ENCODE measurements around the gene IGSF23. TPM values are rescaled to one million over a fixed set of nuclear protein-coding genes. Genes with fewer than 3 reads are reported as not detected.

The IGSF23 gene
- total and polyA plus RNA-seq, 2 of the 4 experiments (the other 2 are of a cell fraction): 0.27 TPM; not detected in 1

DNA sequence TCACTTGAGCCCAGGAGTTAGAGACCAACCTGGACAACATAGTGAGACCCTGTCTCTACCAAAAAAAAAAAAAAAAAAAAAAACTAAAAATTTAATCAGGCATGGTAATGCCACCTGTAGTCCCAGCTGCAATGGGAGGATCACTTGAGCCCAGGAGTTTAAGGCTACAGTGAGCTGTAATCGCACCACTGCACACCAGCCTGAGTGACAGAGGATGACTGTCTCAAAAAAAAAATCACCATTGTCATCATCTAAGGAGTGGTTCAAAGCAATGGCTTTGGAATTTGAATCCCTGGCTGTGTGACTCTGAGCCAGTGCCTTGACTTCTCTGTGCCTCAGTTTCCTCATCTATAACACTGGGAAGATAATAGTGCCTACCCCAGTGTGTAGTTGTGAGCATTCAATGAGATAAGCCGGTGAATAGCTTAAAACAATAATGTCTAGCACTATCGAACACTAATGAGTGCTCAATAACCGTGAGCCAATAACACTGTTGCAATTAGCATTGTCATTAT is 11.5 kb downstream of the IGSF23 start:
- in situ Hi-C loops (cut with MboI; ENCODE audit: low sequenced_read_pairs): no loop called here
- Histone ChIP-seq H3K9ac (ENCODE audit: low read depth, low read length) (no peak overlapping the region), H3K79me1 (ENCODE audit: low read depth in 1 of 2, low read length in 2 of 2) (no peaks in the 10 kb centered on the region; a peak in 1 of 4 replicates), H3K14ac (replicated peaks; ENCODE audit: low read depth, low read length) (peak overlapping the region; percentile 83), H3K23ac (ENCODE audit: low read depth, low read length) (no peak overlapping the region), H2AFZ (replicated peaks; ENCODE audit: low read length, poor library complexity) (no peak overlapping the region), H3K4ac (ENCODE audit: low read depth, low read length) (peak overlapping the region; percentile 95), H2BK15ac (ENCODE audit: low read depth, low read length) (peak overlapping the region; percentile 77), H4K5ac (ENCODE audit: low read depth, low read length) (peak overlapping the region; percentile 42; the same call in 1 of the 2 replicates), H3K56ac (ENCODE audit: extremely low read depth, insufficient read depth, low read length) (no peak overlapping the region), H3K4me2 (ENCODE audit: low read depth, low read length) (no peak overlapping the region), H2BK20ac (ENCODE audit: low read depth, low read length) (peak overlapping the region; percentile 99), H3K27me3 (ENCODE audit: control insufficient read depth, insufficient read depth, low read length) (no peaks in the 10 kb centered on the region), H3K4me3 (ENCODE audit: insufficient read depth, low read depth, low read length) (no peak overlapping the region), H3K4me1 (ENCODE audit: control insufficient read depth, insufficient read depth, low read length) (peaks cover 15% of the 10 kb centered on the region), H4K91ac (ENCODE audit: insufficient read depth, low read depth, low read length) (peak overlapping the region; percentile 91), H3K9me3 (ENCODE audit: control insufficient read depth, insufficient read depth, low read length) (peaks cover 2% of the 10 kb centered on the region; the same call in 1 of the 2 replicates), H4K20me1 (ENCODE audit: insufficient read depth, low read length) (no peaks in the 10 kb centered on the region; the same call in 1 of the 2 replicates), H2BK5ac (ENCODE audit: low read depth, low read length, poor library complexity, severe bottlenecking) (peak overlapping the region; percentile 73), H3K36me3 (ENCODE audit: control insufficient read depth, insufficient read depth, low read length) (peaks cover 4% of the 10 kb centered on the region; the same call in 1 of the 2 replicates), H3K27ac (ENCODE audit: insufficient read depth, low read length) (no peak overlapping the region), H3K18ac (ENCODE audit: low read depth, low read length) (peak overlapping the region; percentile 26), H2AK9ac (replicated peaks; ENCODE audit: low read depth, low read length, poor library complexity) (no peak overlapping the region), H4K8ac (ENCODE audit: low read depth in 2 of 2, low read length in 2 of 2) (peak overlapping the region; percentile 24 to 91; a peak in 3 of 4 replicates), H2AK5ac (ENCODE audit: low read depth, low read length) (peak overlapping the region; percentile 94), H3K9me1 (ENCODE audit: insufficient read depth, low read length) (peaks cover 21% of the 10 kb centered on the region), H2BK120ac (ENCODE audit: low read depth, low read length) (peak overlapping the region; percentile 97)
- dilution Hi-C loops (cut with HindIII; ENCODE audit: low sequenced_read_pairs, unreplicated experiment): no loop called here
- intact Hi-C loops (cut with micrococcal nuclease): no loop called here
- CTCF ChIA-PET: interaction anchor here (0.7 kb wide), 1 partner anchor 149 kb away, joined by 4 read pairs; no protein-coding TSS in a partner anchor
- POLR2A ChIA-PET (ENCODE audit: unreplicated experiment): no interaction called here
- no peak for TF ChIP-seq RAD21 (IDR thresholded peaks at IDR 0.05; ENCODE audit: low read length)
- no peak for TF ChIP-seq RCOR1 (IDR thresholded peaks at IDR 0.05; ENCODE audit: insufficient replicate concordance, low read length)
- TF ChIP-seq CEBPB (IDR thresholded peaks at IDR 0.05; ENCODE audit: low read depth, low read length): no peak
- no peak for TF ChIP-seq MAZ (IDR thresholded peaks at IDR 0.05; ENCODE audit: borderline replicate concordance, low read depth, low read length)
- TF ChIP-seq POLR2A (IDR thresholded peaks at IDR 0.05; ENCODE audit: low read depth, low read length): no peak
- TF ChIP-seq MXI1 (IDR thresholded peaks at IDR 0.05; ENCODE audit: borderline replicate concordance, low read depth, low read length): no peak
- TF ChIP-seq, protein P1, sequence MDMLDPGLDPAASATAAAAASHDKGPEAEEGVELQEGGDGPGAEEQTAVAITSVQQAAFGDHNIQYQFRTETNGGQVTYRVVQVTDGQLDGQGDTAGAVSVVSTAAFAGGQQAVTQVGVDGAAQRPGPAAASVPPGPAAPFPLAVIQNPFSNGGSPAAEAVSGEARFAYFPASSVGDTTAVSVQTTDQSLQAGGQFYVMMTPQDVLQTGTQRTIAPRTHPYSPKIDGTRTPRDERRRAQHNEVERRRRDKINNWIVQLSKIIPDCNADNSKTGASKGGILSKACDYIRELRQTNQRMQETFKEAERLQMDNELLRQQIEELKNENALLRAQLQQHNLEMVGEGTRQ (IDR thresholded peaks at IDR 0.05; ENCODE audit: low read depth, low read length): no peak
- no peak for TF ChIP-seq BHLHE40 (IDR thresholded peaks at IDR 0.05; ENCODE audit: low read depth, low read length)
- TF ChIP-seq NFE2L2 (IDR thresholded peaks at IDR 0.05; ENCODE audit: low read depth, low read length): no peak
- no peak for TF ChIP-seq FOS (IDR thresholded peaks at IDR 0.05; ENCODE audit: low read depth, low read length)
- TF ChIP-seq, protein P2, sequence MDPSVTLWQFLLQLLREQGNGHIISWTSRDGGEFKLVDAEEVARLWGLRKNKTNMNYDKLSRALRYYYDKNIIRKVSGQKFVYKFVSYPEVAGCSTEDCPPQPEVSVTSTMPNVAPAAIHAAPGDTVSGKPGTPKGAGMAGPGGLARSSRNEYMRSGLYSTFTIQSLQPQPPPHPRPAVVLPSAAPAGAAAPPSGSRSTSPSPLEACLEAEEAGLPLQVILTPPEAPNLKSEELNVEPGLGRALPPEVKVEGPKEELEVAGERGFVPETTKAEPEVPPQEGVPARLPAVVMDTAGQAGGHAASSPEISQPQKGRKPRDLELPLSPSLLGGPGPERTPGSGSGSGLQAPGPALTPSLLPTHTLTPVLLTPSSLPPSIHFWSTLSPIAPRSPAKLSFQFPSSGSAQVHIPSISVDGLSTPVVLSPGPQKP (IDR thresholded peaks at IDR 0.05; ENCODE audit: borderline replicate concordance, low read depth, low read length): no peak
- TF ChIP-seq, protein P3, sequence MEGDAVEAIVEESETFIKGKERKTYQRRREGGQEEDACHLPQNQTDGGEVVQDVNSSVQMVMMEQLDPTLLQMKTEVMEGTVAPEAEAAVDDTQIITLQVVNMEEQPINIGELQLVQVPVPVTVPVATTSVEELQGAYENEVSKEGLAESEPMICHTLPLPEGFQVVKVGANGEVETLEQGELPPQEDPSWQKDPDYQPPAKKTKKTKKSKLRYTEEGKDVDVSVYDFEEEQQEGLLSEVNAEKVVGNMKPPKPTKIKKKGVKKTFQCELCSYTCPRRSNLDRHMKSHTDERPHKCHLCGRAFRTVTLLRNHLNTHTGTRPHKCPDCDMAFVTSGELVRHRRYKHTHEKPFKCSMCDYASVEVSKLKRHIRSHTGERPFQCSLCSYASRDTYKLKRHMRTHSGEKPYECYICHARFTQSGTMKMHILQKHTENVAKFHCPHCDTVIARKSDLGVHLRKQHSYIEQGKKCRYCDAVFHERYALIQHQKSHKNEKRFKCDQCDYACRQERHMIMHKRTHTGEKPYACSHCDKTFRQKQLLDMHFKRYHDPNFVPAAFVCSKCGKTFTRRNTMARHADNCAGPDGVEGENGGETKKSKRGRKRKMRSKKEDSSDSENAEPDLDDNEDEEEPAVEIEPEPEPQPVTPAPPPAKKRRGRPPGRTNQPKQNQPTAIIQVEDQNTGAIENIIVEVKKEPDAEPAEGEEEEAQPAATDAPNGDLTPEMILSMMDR (conservative IDR thresholded peaks at IDR 0.05; ENCODE audit: low read depth, low read length): no peak
- TF ChIP-seq CHD1 (IDR thresholded peaks at IDR 0.05; ENCODE audit: low read depth, low read length): no peak
- no peak for TF ChIP-seq RFX5 (IDR thresholded peaks at IDR 0.05; ENCODE audit: low read depth, low read length)
- TF ChIP-seq SMC3 (IDR thresholded peaks at IDR 0.05; ENCODE audit: low read depth, low read length): no peak
- DNase-seq (no peak), ATAC-seq (ENCODE audit: low read depth) (no peak)
- WGBS, 2 experiments (ENCODE audit: extremely low coverage in 2 of 2, insufficient read length in 1 of 2): 86% methylated on average over 4 of the region's 4 CpGs; no CpG with 5 or more reads in 1 of the 2 experiments
- BruUV-seq (replicated peaks): no TSS peak

Data from IMR-90 (cell line).